ENCODE results near the gene CCDC181.
"Not testable (repeated sequence)": the region's sequence is repeated elsewhere in the genome, so short reads cannot be mapped to it uniquely, and the experiment has no call there.

The CCDC181 gene

DNA sequence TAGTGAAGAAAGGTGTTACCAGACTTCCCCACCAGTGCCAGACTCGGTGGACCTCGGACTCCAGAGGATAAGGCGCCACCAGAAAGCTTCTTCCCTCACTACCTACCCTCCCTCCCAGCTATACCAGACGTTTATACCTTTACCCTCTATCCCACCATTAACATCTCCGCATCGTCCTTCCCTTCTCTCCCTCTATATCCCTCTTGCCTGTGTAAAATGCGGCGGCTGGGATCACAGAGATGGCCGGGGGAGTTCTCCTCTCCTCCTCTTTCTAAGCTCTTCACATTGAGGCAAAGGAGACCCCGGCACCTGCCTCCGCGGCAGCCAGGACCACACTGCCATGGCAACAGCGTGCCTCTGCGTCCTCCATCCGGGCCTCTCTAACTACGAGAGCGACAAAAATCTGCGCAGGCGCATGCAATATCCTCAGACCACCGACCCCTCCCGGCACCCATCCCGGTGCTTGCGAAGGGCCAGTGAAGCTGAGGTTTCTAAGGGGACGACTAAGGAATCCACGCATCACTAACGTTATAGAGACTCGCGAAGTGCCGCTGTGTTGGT is at the start of gene CCDC181:
Gene CCDC181 (minus strand): TSS at position 394 of the 561 bp plus-strand sequence. CDS start 2,547 bp downstream, outside the sequence.
- no peak for FAIRE-seq

DNA sequence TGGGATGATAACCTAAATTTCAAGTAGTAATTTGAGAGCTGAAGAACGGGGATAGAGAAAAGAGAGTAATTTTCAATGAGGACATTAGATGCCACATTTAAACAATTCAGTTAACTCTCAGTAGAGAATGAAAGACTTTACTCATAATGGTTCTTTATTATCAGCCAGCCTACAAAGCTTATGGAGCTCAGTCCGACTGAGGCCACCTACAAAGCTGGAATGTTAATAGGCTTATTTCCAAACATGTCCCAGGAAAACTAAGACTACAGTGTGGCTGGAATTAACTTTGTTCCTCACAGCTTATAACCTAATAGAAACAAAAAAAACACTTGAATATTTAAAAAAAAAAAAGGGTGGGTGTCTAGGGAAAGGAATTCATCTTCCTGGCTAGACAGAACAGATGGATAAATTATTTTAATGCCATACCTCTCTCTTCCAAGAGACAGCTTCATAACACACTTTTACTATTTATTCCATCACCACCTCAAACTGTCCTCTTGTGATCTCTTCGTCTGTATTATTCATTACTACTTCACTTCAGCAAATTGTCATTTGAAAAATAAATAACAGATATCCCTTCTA is 48.6 kb upstream of the CCDC181 start:
- FAIRE-seq: no peak

DNA sequence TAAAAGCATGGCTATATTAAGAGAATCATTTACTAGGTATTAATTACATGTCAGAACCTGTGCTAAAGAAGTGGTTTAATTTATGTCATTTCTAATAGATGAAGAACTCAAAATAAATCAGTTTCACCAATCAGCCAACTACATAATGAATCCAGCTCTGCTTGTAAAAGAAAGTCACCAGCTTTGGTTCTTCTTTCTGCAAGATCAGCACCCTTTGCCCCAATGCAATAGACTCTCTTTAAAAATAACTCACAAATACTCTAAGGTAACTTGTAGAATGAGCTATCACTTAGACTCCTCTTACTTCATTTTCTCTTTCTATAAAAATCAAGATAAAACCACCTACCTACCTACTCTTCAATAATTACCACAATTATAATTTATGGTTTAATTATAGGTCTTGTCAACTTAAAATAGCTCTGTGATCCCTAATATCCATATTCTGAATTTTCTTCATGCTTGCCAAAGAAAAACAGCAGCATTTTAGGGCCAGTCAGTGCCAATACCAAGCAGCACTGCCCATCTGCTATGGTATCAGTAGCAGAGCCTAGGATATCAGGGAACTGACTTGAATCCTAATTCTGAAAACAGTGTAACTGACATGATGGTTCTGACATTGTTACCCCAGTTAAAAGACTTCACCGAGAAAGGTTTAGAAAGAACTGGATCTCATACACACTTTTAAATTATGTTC is 47.2 kb upstream of the CCDC181 start:
- FAIRE-seq: no peak

DNA sequence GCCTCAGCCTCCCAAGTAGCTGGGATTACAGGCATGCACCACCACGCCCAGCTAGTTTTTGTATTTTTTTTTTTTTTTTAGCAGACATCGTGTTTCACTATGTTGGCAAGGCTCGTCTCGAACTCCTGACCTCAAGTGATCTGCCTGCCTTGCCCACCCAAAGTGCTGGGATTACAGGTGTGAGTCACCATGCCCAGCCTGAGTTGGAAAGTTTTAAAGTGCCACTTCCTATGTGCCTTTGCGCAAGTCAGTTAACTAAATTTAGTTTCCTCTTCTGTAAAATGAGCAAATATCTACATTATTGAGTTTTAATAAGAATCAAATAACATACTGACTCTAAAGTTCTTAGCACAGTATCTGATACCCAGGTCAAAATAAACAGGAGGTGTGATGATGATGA is 46.1 kb upstream of the CCDC181 start:
- no peak for FAIRE-seq

DNA sequence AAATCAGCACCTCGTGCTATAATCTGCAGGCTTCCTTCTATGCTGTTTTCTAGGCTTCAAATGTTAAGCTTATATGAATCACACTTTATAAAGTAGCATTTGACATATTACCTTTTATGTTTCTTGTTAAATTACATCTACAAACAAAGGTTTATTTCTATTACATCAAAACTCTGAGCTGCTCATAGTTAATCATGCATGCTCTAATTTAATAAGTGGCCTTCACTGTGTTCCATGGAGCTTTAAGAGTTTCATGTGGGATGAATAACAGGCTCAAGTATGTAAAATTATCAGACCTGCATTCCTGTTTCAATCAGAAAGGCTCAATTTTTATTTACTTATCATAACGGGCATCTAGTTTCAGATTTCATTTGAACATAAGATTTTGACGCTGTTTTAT is 45.5 kb upstream of the CCDC181 start:
- FAIRE-seq: no peak

DNA sequence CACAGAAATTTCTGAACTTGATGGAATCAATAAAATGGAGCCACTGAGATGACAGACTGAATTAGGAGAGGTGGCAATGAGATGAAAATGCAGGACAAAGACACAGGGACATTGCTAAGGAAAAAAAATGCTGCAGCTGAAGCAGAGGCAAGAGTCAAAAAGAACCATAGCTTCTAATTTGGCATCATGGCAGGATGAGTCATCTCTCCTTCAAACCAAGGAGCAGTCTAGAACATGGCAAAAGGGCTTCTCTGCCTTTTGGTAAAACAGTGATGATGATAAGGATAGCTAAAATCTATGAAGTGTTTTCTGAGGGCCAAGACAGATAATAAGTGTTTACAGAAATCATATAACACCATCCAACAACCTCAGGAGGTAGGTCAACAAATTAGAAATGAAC is 41.7 kb upstream of the CCDC181 start:
- FAIRE-seq: no peak

DNA sequence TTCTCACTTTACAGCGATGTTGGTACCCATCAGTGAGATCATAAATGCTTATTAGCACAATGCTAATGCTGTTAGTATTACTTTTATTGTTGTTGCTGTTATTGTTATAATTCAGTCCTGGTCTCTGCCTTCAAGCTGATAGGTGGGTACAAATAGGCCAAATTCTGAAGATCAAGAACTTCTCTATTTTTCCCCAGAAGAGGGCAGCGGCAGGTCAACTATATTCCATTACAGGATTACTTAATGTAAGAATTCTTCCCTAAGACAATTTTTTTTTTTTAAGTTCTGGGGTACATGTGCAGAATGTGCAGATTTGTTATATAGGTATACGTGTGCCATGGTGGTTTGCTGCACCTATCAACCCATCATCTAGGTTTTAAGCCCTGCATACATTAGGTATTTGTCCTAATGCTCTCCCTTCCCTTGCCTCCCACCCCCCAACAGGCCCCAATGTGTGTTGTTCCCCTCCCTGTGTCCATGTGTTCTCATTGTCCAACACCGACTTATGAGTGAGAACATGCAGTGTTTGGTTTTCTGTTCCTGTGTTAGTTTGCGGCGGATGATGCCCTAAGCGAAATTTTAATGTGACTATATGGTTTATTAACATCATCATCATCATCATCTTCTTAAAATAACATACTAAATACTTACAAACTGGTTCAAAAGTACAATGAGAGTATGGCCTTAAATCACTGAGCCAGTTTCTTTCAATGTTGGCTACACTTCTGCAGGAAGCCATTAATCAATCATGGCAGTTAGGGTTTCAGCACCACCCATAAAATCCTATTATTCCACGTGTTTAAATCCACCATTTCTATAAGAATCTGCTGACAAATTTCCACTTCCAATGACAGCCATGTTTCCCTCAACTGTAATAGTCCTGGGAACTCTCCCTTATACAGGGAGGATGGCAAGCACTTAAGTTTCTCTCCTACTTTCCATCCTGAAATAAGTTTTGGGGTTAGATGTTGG is 39.3 kb upstream of the CCDC181 start:
- no peak for FAIRE-seq

DNA sequence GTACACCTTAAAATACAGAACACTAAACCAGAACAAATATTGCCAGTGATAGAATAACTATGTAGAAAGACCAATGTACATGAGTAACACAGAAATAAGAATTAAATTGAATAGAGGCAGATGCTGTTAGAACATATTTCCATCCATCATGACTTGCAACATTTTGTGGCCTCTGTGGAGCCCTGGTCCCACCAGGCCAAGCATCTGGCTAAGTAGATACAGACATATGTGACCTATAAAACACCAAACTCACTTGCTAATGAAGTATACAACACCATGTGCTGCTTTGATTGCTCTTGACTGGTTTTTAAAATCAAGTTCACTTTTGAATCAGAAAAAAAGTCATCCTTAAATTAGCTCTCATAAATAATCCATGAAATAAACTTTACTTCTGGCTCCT is 38.0 kb upstream of the CCDC181 start:
- no peak for FAIRE-seq

DNA sequence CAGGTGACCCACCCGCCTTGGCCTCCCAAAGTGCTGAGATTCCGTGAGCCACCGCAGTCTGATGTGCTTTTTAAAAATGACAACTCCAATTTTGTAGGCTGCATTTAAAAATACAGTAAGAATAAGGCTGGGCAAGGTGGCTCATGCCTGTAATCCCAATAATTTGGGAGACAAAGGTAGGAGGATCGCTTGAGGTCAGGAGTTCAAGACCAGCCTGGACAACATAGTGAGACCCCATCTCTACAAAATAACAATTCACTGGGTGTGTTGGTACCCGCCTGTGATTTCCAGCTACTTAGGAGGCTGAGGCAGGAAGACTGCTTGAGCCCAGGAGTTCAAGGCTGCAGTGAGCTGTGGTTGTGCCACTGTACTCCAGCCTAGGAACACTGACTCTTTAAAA is 35.1 kb upstream of the CCDC181 start:
- FAIRE-seq: no peak

DNA sequence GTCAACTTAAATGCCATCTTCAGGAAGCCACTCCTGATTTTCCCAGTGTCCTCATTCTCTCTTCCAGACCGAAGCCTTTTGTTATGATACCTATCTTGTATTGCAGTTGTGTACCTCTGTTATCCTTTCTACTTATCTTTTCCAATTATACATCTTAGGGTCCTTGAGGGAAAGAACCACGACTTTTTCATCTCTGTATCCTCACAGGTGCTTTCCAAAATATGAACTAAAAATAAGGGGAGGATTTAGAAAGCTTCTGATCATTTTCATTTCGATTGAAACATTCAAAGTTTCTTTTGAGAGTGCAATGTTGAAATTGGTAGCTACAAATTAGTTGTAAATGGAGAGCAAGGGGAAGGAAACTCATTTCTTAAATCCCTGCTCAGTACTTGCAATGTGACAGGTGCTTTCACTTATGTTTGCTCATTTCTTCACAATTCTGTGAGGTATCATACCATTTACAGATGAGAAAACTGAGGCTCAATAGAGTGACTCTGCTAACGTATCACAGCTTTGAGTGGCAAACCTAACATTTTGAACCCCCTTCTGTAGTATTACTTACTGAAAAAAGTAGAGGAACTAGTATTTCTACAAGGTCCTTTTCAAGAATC is 34.2 kb upstream of the CCDC181 start:
- FAIRE-seq: no peak

DNA sequence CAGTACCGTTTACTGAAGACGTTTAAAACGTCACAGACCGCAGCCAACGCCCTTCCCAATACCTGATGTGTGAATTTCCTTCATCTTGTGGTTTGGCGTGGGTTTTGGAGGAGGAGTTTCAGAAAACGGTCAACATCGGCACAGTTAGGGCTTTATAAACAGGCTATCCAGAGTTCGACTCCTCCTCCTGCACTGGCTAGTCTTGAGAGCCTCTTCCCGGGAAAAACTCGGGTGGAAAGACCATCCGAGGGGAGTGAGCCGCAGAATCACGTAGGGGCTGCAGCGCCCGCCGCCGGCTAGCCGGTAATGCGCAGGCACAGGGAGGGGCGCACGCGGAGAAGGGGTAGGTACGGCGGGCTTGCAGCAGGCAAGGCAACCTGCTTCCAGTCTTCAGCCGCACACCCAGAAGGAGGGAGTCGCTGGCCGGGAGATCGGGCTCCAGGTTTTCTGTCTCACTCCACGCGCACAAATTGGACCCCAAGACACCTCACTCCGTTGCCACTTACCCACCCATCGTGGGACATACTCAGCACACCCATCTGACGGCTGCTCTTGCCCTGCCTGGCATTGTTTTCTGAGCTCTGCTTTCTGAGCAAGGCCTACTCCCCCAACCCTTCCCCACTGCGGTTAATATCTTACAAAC is 33.0 kb upstream of the CCDC181 start:
- FAIRE-seq: no peak

DNA sequence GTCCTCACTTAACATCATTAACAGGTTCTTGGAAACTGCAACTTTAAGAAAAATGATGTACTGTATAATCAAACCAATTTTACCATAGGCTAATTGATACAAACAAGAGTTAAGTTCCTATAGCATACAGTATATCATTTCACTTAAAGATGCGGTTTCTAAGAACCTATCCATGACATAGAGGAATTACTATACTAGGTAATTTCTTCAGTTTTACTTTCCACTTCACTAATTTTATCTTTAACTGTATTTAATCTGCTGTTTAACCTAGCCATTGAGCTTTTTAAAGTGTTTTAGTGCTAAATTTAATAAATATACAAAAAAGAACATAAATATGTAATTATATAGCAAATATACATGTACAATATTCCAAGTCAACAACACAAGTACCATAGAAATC is 30.2 kb upstream of the CCDC181 start:
- no peak for FAIRE-seq

DNA sequence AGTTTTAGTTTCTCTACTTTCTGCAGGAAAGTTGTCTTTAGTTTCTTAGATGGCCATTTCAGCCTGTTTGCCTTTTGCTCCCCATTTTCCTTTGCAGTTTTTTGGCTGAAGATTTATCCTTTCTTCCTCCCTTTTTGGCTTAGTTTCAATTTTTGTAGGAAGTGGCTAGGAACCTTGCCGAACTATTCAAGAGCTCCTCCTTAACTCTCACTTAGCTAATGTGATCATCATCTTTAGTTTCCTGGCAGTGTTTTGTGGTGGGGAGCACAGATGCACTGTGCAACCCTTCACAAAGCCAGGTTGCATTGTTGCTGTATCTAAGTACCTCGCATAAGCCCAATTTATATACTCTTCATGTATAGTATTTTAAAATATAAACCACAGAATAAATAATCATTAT is 28.8 kb upstream of the CCDC181 start:
- FAIRE-seq: no peak

DNA sequence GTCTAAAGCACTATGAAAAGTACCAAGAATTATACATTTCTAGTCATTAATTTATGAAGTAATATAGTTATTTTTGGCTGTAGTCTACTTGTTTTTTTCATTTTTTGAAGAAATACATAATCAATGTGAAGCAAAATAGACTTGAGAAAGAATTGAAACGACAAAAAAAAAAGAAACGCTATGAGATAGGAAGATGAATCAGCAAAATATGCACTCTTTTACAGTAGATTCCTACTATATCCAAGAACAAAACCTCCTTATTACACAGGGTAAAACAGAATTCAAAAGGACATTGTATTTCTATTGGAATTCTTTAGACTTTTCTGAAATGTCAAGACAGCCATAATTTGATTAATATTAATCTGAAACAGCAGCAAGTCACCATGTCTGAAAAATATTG is 25.6 kb upstream of the CCDC181 start:
- no peak for FAIRE-seq

DNA sequence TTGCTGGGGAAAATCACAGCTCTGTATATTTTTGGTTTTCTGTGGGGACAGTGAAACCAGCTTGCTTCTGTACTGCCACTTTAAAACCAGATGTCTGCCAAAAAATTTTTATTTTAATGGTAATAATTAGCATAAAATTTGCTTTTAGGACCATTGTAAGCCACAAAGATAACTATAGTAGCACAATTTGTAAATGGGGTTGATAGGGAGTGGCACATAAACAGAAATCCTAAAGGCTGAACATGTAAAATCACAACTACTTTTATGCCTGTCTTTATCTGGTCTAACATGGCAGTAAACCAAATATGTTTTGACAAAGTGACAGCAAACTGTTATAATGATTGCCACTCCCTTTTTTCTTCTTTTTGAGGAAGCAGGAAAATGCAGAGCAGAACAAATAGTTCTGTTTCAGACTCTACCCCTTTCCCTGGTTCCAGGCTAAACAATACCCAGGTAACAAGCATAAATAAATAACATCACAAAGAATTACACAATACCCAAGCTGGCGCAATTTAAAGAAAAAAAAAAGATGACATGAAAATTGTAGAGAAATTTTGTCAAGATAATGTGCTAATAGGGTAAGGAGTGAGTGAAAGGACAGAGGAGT is 24.0 kb upstream of the CCDC181 start:
- FAIRE-seq: no peak

DNA sequence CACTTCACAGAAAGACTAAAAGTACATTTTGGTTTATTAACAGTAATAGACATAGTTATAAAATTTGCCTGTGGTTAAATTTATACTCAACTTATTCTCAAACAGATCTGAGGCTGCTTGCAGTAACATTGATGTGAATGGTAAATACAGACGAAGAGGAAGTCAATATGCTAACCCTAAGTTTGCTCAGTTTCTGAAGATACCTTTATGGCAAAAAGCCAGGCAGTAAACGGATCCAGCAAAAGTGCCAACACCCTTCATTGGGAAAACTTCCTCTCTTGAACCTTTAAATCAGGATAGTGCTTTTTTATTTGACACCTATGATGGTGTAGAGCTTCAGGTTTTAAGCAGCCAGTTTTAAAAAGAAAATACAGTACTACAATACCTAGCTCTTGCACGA is 16.6 kb upstream of the CCDC181 start:
- no peak for FAIRE-seq

DNA sequence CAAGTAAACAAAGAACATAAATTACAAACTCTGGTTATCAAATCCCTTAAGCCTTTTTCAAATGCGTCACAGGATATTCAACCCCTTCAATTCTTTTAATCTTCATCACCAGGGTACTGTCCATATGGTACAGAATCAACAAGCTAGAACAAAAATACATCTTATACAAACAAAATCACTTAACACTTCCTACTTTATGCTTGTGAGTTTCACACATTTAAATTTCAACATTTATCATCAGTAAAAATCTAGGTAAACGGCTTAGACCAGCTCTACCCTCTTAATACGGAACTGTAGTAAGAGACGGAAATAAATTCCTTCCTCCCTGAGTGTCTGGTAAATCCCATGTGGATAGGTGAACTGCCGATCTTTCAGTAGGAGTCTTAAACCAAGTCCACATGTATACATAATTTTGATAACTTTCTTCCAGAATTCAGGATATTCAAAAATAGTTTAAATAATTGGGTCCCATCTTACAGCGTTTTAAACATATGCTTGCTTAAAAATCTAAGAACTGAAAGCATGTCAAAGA is 1.0 kb downstream of the CCDC181 start:
- FAIRE-seq: no peak

DNA sequence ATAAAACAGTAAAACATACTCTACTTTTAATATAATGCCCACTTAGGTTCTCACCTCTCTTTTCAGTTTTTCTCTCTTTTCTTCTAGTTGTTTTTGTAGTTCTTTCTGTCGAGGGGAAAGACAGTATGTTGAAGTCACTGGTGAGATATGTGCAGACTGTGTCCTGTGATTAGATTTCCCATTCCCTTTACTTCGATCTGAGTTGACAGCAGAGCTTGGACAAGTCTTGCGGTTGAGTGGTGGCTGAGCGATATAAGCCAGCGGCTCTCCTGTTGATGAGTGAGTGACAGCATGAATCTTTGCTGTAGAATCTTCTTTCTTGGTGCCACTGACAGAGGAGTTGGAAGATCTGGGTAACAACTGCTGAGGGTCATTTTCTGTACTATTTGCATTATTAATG is 6.0 kb downstream of the CCDC181 start:
- no peak for FAIRE-seq

DNA sequence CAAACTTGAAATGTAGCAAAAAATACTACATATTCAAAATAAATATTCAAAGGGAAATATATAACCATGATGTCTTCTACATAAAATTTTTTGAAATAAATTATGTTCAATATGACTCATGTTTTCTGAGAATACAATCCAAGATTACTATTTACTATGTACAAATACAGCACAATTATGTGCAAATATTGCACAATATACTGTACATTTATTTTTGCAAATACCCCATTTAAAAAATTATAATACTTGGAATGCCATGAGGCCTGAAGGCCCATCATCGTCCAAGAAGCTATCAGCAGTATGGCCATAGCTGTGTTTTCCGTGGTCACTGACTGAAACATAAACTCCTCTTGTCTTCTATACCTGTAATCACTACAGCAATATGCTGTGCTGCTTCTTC is 12.3 kb downstream of the CCDC181 start:
- peak; percentile 37 for FAIRE-seq

DNA sequence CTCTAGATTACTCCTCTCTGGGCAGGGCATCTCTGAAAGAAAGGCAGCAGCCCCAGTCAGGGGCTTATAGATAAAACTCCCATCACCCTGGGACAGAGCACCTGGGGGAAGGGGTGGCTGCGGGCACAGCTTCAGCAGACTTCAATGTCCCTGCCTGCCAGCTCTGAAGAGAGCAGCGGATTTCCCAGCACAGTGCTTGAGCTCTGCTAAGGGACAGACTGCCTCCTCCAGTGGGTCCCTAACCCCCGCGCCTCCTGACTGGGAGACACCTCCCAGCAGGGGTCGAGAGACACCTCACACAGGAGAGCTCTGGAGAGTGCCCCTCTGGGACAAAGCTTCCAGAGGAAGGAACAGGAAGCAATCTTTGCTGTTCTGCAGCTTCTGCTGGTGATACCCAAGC is 18.9 kb downstream of the CCDC181 start:
- not testable (repeated sequence) for FAIRE-seq

DNA sequence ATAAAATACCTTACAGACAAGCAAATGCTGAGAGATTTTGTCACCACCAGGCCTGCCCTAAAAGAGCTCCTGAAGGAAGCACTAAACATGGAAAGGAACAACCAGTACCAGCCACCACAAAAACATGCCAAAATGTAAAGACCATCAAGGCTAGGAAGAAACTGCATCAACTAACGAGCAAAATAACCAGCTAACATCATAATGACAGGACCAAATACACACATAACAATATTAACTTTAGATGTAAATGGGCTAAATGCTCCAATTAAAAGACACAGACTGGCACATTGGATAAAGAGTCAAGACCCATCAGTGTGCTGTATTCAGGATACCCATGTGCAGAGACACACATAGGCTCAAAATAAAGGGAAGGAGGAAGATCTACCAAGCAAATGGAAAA is 24.7 kb downstream of the CCDC181 start:
- FAIRE-seq: not testable (repeated sequence)

DNA sequence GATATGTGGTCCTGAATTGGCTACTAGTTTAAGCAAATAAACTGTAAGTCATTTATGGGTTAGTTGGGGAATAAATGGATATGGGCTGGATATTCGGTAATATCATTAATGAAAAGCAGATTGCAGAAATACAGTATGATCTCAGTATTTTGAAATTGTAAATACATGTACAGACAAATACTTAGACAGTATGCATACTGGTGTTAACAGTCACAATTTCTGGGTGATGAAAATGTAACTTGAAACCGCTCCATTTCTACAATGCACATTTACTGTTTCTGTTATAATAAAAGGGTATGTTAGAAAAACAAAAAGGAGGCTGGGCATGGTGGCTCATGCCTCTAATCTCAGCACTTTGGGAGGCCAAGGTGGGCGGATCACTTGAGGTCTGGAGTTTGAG is 31.3 kb downstream of the CCDC181 start:
- no peak for FAIRE-seq
